HepG2 (cell line): ENCODE measurements around the gene TMEM38A. TPM values are rescaled to one million over a fixed set of nuclear protein-coding genes. Genes with fewer than 3 reads are reported as not detected.
"Not testable (repeated sequence)": the region's sequence is repeated elsewhere in the genome, so short reads cannot be mapped to it uniquely, and the experiment has no call there.

Experiments
- ATAC-seq: fragments of 200-7000 bp; cut with Tn5 transposase; 3 replicates; pipeline ENCODE4 v1.9.1; 2020; ENCODE audit warnings: mild to moderate bottlenecking, moderate library complexity
- BruUV-seq: library from RNA; stranded (reverse); fragments of 400-500 nt; replicated peaks from 2 replicates; lab custom pipeline; 2021; lab: Mats Ljungman, UMichigan
- CTCF ChIA-PET: fragments of 300-600 bp; formaldehyde crosslinking; extraction: SDS; loops from one replicate; lab custom pipeline; 2021; ENCODE audit warnings: low total read pairs, inconsistent platforms, low intra/inter-chr PET ratio; lab: Yijun Ruan, JAX
- POLR2A ChIA-PET: fragments of 350-600 bp; sonication (Branson Sonifier 250); formaldehyde crosslinking; loops from one replicate; lab custom pipeline; 2020; ENCODE audit warnings: antibody characterized with exemption, inconsistent platforms; lab: Yijun Ruan, JAX
- DNase-seq: peaks from one replicate; pipeline ENCODE4 v3.0.0-alpha.2; 2015; ENCODE audit warnings: low spot score
- FAIRE-seq: peaks from 3 replicates; lab custom pipeline; 2011; peaks lifted over from hg19 to GRCh38; lab: Jason Lieb, UNC
- H2AFZ ChIP-seq: one replicate; pipeline ENCODE4 v1.6.1; 2011; ENCODE audit warnings: low read length, inconsistent platforms
- H3K27ac ChIP-seq: fragments of 300-600 bp; 3 replicates; pipeline ENCODE4 v1.8.0; 2011; ENCODE audit warnings: mixed run types, mild to moderate bottlenecking, mixed read lengths, low read length, inconsistent platforms; ENCODE audit not compliant: insufficient read depth; ENCODE audit errors: extremely low read length
- H3K27me3 ChIP-seq, 2 experiments: fragments of 200-600 bp in 1 of 2; 2 replicates in 1 of 2; 3 replicates in 1 of 2; pipeline versions ENCODE4 v1.6.0 to v1.8.0; 2011; ENCODE audit warnings: low read length in 2 of 2, mild to moderate bottlenecking in 2 of 2, moderate library complexity in 2 of 2, inconsistent platforms in 1 of 2; ENCODE audit not compliant: insufficient read depth in 2 of 2, control insufficient read depth in 1 of 2
- H3K36me3 ChIP-seq, 2 experiments: fragments of 200-600 bp in 1 of 2; replicated peaks in 1 of 2; 2 replicates in 1 of 2; 3 replicates in 1 of 2; pipeline versions ENCODE4 v1.5.1 to v1.8.0; 2011; ENCODE audit warnings: low read length in 2 of 2, inconsistent platforms in 1 of 2; ENCODE audit not compliant: insufficient read depth in 2 of 2, control insufficient read depth in 1 of 2
- H3K4me1 ChIP-seq: 2 replicates; pipeline ENCODE4 v1.5.1; 2012; ENCODE audit warnings: low read length, inconsistent platforms; ENCODE audit not compliant: insufficient read depth
- H3K4me2 ChIP-seq: 2 replicates; pipeline ENCODE4 v1.6.0; 2011; ENCODE audit warnings: low read depth, low read length, inconsistent platforms
- H3K4me3 ChIP-seq, 3 experiments: fragments of 200-600 bp in 1 of 3; sonication (generic), shearing (Covaris generic) in 1 of 3; replicated peaks in 1 of 3; 2 replicates each; pipeline ENCODE4 v1.5.1; 2011 to 2016; ENCODE audit warnings: low read length in 3 of 3, inconsistent platforms in 2 of 3, low read depth in 2 of 3, mild to moderate bottlenecking in 2 of 3, control low read depth in 1 of 3, mixed read lengths in 1 of 3; ENCODE audit not compliant: insufficient read depth in 1 of 3
- H3K79me2 ChIP-seq: one replicate; pipeline ENCODE4 v1.6.1; 2011; ENCODE audit warnings: low read length, inconsistent platforms; ENCODE audit not compliant: insufficient read depth
- H3K9ac ChIP-seq: 2 replicates; pipeline ENCODE4 v1.6.0; 2011; ENCODE audit warnings: mild to moderate bottlenecking, low read depth, low read length, inconsistent platforms; ENCODE audit not compliant: insufficient read depth
- H3K9me3 ChIP-seq: 2 replicates; pipeline ENCODE4 v1.5.1; 2012; ENCODE audit warnings: mild to moderate bottlenecking, low read length
- H4K20me1 ChIP-seq: 2 replicates; pipeline ENCODE4 v1.6.0; 2011; ENCODE audit warnings: inconsistent platforms, mild to moderate bottlenecking, low read length, moderate library complexity; ENCODE audit not compliant: insufficient read depth
- HNRNPK ChIP-seq: fragments of 200-400 bp; formaldehyde crosslinking; IDR thresholded peaks from 2 replicates; pipeline ENCODE4 v1.6.1; 2018; ENCODE audit warnings: low read length, low read depth, moderate library complexity, mild to moderate bottlenecking; ENCODE audit not compliant: poor library complexity, severe bottlenecking
- WGBS: methylation state at CpG from one replicate; pipeline ENCODE4 v1.1.6; 2017; ENCODE audit warnings: low lambda C conversion rate; 5-methylcytosine and 5-hydroxymethylcytosine counted together
- in situ Hi-C: cut with HindIII; loops from 2 replicates; pipeline ENCODE4 v1.10.0; 2017; ENCODE audit warnings: low pct_unique_long_range_greater_than_20kb; ENCODE audit not compliant: extremely low pct_ligation_motif_present
- intact Hi-C: fragments of 100-400 bp; cut with micrococcal nuclease; formaldehyde crosslinking; loops from one replicate; pipeline ENCODE4 v1.10.0; 2022; ENCODE audit not compliant: unreplicated experiment
- polyA plus RNA-seq, 8 experiments: library from polyadenylated mRNA; depleted of rRNA in 3 of 8; stranded (reverse) in 7 of 8; unstranded in 1 of 8; fragments of >200 nt; fragmentation: Illumina TruSeq in 4 of 8; extraction: Trizol in 4 of 8; gene quantifications; 2 replicates each; pipeline versions ENCODE4 v1.2.1 to v1.2.3, GENCODE V29; 2011 to 2016; ENCODE audit warnings: low read depth in 4 of 8, missing spikeins in 1 of 8, mixed read lengths in 1 of 8; ENCODE audit not compliant: insufficient read depth in 1 of 8
- total RNA-seq, 5 experiments: library from RNA; depleted of rRNA; stranded (reverse); fragments of >200 nt; fragmentation: Illumina TruSeq; extraction: Trizol; gene quantifications; 2 replicates each; pipeline ENCODE4 v1.2.3, GENCODE V29; 2016; ENCODE audit warnings: low read depth in 1 of 5

TMEM38A gene
- total and polyA plus RNA-seq, 2 of the 13 experiments (the other 11 are each of a cell fraction or from before 2014, with no cell fraction given), result 4.8 to 6.8 TPM

- FAIRE-seq, H2AFZ ChIP-seq, H3K27me3 ChIP-seq, H3K79me2 ChIP-seq, H3K4me1 ChIP-seq, in situ Hi-C loops, intact Hi-C loops, H3K9me3 ChIP-seq, H3K36me3 ChIP-seq, H3K4me2 ChIP-seq, BruUV-seq, DNase-seq, H3K9ac ChIP-seq, H3K27ac ChIP-seq, H3K4me3 ChIP-seq, ATAC-seq, H4K20me1 ChIP-seq, CTCF ChIA-PET, POLR2A ChIA-PET: not testable (repeated sequence)
- peak; percentile 75 for TF ChIP-seq HNRNPK
Measured at GRCh38 chr19:16710870-16711269, 49.9 kb downstream of the TMEM38A start.

- H4K20me1 ChIP-seq, POLR2A ChIA-PET, H3K36me3 ChIP-seq, H3K79me2 ChIP-seq, BruUV-seq, in situ Hi-C loops, DNase-seq, H3K27me3 ChIP-seq, H3K9ac ChIP-seq, CTCF ChIA-PET, H3K4me2 ChIP-seq, H3K4me1 ChIP-seq, FAIRE-seq, H3K9me3 ChIP-seq, H3K27ac ChIP-seq, H2AFZ ChIP-seq, H3K4me3 ChIP-seq, ATAC-seq, intact Hi-C loops: not testable (repeated sequence)
- 5% methylated on average over 9 of the region's 9 CpGs for WGBS
Measured at GRCh38 chr19:16712295-16712694, 51.4 kb downstream of the TMEM38A start.
